Ectodermal cell (in vitro differentiated cells): ENCODE data around the gene PDLIM3.

Source experiments
- H3K27ac ChIP-seq: 2 replicates; pipeline ENCODE4 v1.7.0; 2013; ENCODE audit warnings: mild to moderate bottlenecking, low read depth, low read length; ENCODE audit not compliant: insufficient read depth, poor library complexity, severe bottlenecking
- H3K27me3 ChIP-seq: 2 replicates; pipeline ENCODE4 v1.7.0; 2013; ENCODE audit warnings: mild to moderate bottlenecking, low read length; ENCODE audit not compliant: insufficient read depth, control insufficient read depth, poor library complexity, severe bottlenecking
- H3K36me3 ChIP-seq: one replicate; pipeline ENCODE4 v1.7.0; 2013; ENCODE audit warnings: low read length; ENCODE audit not compliant: control insufficient read depth, insufficient read depth
- H3K4me1 ChIP-seq: one replicate; pipeline ENCODE4 v1.7.0; 2013; ENCODE audit warnings: low read length; ENCODE audit not compliant: control insufficient read depth, insufficient read depth
- H3K4me3 ChIP-seq: 2 replicates; pipeline ENCODE4 v1.7.0; 2013; ENCODE audit warnings: low read depth, low read length, control low read depth; ENCODE audit not compliant: insufficient read depth
- H3K9me3 ChIP-seq: 2 replicates; pipeline ENCODE4 v1.7.0; 2013; ENCODE audit warnings: mild to moderate bottlenecking, low read length, moderate library complexity; ENCODE audit not compliant: control insufficient read depth
- WGBS, 2 experiments: methylation state at CpG; one replicate each; pipeline ENCODE4 v1.1.7; 2013; ENCODE audit warnings: missing lambda C conversion rate in 2 of 2; 5-methylcytosine and 5-hydroxymethylcytosine counted together

PDLIM3 gene

DNA sequence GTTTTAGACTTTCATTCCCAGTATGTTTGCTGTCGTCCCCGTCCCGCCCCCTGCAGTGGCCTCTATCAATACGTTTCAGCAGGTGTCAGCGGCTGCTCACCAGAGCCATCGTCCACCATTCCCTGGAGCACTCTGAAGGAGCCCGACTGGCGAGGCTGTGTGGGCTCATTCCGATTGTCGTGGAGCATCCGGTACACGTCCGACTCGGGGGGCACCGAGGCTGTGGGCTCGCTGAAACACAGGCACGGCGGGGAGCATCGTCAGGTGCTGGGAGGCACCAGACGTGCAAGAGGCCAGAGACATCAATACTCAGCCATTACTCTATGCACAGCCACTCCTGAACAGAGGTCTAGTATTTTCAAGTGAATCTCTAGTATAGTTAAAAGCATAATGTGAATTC, 28.9 kb downstream of the PDLIM3 start:
- Histone ChIP-seq H3K27me3 (no peaks in the 10 kb centered on the region), H3K4me1 (no peaks in the 10 kb centered on the region), H3K27ac (no peak overlapping the region), H3K9me3 (no peaks in the 10 kb centered on the region), H3K36me3 (no peaks in the 10 kb centered on the region), H3K4me3 (no peak overlapping the region)
- WGBS, 2 experiments, result 89 to 90% methylated on average over 19 to 20 of the region's 20 CpGs

DNA sequence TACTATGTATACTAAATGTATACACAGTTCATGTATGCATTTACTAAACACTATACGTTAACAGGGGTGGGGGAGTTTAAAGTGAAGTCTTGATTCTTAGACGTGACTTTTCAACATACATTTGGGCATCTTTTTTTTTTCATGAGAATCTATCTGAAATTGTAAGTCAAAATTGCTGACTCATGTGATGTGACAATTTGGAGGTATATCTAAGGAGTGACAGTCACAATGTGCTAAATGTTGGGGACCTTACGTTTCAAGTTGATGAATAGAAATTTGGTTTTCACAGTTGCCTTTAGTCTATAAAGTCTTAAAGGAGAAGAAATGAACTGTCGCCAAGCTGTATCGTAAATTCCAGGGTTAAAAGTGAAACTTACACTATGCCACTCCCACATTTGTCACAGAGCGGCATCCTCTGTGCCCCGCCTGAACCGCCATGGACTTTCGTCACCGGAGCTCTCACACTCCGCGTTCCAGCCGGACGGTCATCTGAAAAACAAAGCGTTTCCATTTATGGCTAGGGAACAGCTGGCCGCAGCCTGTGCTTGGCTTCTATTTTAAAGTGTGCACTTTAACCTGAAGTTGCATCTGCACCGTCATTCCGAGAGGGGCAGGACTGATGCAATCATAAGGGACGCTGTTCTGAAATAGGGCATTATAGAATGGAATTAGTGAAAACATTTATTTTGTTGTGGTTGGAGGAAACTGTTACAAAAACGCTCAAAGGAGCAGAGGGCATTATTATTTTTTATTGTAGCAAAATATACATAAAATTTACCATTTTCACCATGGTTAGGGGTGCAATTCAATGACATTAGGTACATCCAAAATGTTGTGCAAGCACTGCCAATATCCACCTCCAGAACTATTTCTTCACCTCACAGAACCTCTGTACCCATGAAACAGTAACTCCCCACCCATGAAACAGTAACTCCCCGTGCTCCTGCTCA, 30.9 kb downstream of the PDLIM3 start:
- 95 to 96% methylated on average over 19 to 20 of the region's 21 CpGs for WGBS, 2 experiments
- H3K4me3 ChIP-seq, result no peak overlapping the region
- no peak overlapping the region for H3K27ac ChIP-seq
- H3K4me1 ChIP-seq, result no peaks in the 10 kb centered on the region
- H3K36me3 ChIP-seq, result no peaks in the 10 kb centered on the region
- no peaks in the 10 kb centered on the region for H3K9me3 ChIP-seq
- no peaks in the 10 kb centered on the region for H3K27me3 ChIP-seq

DNA sequence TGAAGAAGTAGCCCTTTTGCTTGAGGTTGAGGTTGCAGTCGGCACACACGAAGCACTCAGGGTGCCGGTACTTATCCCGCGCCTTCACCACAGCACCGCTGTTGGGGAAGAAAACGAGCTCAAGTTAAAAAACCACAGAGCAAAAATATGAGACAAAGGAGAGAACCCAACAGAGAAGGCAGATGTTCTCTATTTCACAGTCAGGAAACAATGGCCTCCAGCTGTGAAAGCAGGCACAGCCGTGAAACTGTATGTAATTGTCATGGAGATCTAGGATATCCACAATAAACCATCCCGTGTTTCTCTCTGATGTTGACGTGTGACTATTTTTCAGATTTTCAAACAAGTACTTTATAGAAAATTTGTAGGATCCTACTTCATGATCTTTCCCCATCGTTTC, 32.9 kb downstream of the PDLIM3 start:
- no peaks in the 10 kb centered on the region for H3K27me3 ChIP-seq
- 71 to 75% methylated on average over 11 of the region's 11 CpGs for WGBS, 2 experiments

DNA sequence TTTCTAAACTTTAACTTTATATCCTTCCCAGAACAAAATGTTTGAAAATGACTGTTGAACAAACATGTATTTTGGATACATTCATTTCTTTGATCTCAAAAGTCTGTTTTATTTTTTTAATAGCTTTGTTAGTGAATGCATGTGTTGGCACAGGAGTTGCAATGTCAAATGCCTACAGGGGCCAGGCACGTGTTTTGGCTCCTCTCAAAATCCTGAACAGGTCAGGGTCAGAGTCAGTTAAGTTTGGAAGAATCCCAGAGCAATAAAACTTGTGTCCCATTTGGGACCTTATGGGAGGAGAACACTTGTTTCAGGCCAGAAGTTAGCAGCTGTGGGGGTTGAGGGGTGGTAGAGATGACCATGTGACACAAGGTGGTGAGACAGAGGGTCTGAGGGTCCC, 34.7 kb downstream of the PDLIM3 start:
- no peak overlapping the region for H3K27ac ChIP-seq
- WGBS, 2 experiments, result 96 to 97% methylated on average over 1 of the region's 1 CpG
- H3K36me3 ChIP-seq, result no peaks in the 10 kb centered on the region
- no peaks in the 10 kb centered on the region for H3K27me3 ChIP-seq
- H3K9me3 ChIP-seq, result no peaks in the 10 kb centered on the region
- H3K4me1 ChIP-seq, result no peaks in the 10 kb centered on the region
- H3K4me3 ChIP-seq, result no peak overlapping the region

More for the DNA sequence above, 32.9 kb downstream of the PDLIM3 start:
- Histone ChIP-seq H3K36me3 (no peaks in the 10 kb centered on the region), H3K27ac (no peak overlapping the region), H3K4me1 (no peaks in the 10 kb centered on the region), H3K9me3 (no peaks in the 10 kb centered on the region), H3K4me3 (no peak overlapping the region)

DNA sequence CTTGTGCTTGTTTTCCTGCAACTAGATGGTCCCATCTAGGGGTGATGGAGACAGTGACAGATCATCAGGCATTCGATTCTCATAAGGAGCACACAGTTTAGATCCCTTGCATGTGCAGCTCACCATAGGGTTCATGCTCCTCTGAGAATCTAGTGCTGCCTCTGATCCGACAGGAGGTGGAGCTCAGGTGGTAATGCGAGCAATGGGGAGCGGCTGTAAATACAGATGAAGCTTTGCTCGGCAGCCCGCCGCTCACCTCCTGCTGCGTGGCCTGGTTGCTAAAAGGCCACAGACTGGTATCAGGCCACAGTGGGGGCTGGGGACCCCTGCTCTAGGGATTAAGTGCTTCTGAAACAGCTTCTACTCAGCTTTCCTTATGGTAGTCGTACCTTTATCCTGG, 35.3 kb downstream of the PDLIM3 start:
- 94% methylated on average over 9 of the region's 9 CpGs for WGBS, 2 experiments
- no peaks in the 10 kb centered on the region for H3K9me3 ChIP-seq
- H3K36me3 ChIP-seq, result no peaks in the 10 kb centered on the region
- no peak overlapping the region for H3K27ac ChIP-seq
- H3K4me3 ChIP-seq, result no peak overlapping the region
- H3K4me1 ChIP-seq, result no peaks in the 10 kb centered on the region
- no peaks in the 10 kb centered on the region for H3K27me3 ChIP-seq

DNA sequence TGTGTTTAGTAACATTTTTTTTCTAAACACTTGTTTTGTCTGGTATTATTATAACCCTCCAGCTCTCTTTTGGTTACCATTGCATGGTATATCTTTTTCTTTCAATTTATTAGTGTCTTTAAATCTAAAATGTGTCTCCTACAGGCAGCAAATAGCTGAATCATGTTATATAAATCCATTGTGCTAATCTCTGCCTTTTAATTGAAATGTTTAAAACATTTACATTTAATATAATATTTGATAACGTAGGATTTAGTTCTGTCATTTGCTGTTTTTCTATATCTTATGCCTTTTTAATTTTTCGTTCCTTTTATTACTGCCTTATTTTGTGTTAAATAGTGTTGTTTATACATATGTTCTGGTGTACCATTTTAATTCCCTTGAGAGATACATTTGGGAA, 46.7 kb downstream of the PDLIM3 start:
- H3K36me3 ChIP-seq, result no peaks in the 10 kb centered on the region
- H3K9me3 ChIP-seq, result no peaks in the 10 kb centered on the region
- no CpG with 5 or more reads among the region's 2 CpGs for WGBS, 2 experiments
- H3K4me1 ChIP-seq, result no peaks in the 10 kb centered on the region
- H3K4me3 ChIP-seq, result no peak overlapping the region
- H3K27me3 ChIP-seq, result peaks cover 2% of the 10 kb centered on the region
- H3K27ac ChIP-seq, result no peak overlapping the region

DNA sequence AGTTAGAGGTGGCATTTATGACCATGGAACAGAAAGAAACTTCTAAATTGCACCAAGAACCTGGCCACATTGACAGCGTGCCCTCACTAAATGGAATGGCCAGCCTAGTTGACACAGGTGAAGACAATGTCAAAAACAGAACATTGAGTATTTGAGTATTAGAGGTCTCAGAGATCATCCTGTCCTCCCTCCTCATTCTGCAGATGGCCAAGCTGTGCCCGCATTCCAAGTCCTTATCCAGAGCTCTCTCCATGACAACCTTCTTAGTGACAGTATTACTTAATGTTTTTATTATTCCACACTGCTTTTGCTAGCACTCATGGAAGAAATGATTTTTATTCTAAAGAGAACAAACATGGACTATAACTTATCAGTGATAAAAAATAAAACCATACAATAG, 53.9 kb downstream of the PDLIM3 start:
- H3K9me3 ChIP-seq, result no peaks in the 10 kb centered on the region
- H3K4me1 ChIP-seq, result no peaks in the 10 kb centered on the region
- H3K36me3 ChIP-seq, result no peaks in the 10 kb centered on the region
- no peak overlapping the region for H3K4me3 ChIP-seq
- peaks cover 6% of the 10 kb centered on the region for H3K27me3 ChIP-seq
- no peak overlapping the region for H3K27ac ChIP-seq
- 82 to 91% methylated on average over 2 of the region's 2 CpGs for WGBS, 2 experiments

DNA sequence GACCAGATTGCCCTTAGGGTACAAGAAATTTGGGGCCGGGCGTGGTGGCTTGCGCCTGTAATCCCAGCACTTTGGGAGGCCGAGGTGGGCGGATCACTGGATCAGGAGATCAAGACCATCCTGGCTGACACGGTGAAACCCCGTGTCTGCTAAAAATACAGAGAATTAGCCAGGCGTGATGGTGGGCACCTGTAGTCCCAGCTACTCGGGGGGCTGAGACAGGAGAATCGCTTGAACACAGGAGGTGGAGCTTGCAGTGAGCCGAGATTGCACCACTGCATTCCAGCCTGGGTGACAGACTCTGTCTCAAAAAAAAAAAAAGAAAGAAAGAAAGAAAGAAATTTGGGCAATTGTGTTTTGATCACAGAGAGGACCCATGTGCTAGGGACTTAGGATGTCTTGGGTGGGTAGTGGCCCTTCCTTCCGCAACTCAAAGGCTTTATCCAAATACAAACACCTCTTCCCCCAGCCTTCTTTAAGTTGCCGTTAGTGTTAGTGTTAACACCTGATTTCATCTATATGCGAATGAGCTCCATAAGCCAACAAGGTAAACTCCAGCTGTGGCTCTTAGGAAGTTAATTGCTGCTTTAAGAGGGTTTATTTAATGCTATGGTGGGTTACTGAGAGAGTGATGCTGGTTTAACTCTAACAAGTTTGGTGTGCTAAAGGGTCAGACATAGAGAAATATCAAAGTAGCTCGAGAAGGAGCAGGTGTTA, 55.1 kb downstream of the PDLIM3 start:
- H3K4me3 ChIP-seq, result no peak overlapping the region
- H3K36me3 ChIP-seq, result no peaks in the 10 kb centered on the region
- H3K27ac ChIP-seq, result no peak overlapping the region
- WGBS, 2 experiments, result 59 to 60% methylated on average over 15 of the region's 15 CpGs
- H3K27me3 ChIP-seq, result peaks cover 6% of the 10 kb centered on the region
- no peaks in the 10 kb centered on the region for H3K9me3 ChIP-seq
- no peaks in the 10 kb centered on the region for H3K4me1 ChIP-seq

DNA sequence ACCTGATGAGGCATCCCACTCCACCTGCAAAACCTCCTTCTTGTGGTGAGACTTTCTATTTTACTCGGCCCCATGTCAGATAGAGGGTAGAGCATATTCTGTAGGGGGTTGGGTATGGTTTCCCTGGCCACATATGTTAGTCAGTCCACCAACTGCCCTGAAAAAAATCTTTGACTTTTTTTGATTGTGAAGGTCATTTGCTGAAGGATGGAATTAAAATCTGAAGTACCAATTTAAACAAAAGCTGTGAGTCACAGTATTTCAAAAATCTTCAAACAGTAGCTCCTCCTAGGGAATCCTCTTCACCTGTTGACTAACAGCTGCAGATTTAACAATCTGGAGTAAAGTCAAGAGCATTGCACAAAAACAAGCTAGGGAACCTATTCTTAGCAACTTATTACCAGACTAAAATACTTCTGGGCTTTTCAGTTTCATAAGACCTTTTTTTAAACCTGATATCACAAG, 55.8 kb downstream of the PDLIM3 start:
- peaks cover 6% of the 10 kb centered on the region for H3K27me3 ChIP-seq
- no peak overlapping the region for H3K27ac ChIP-seq
- H3K4me1 ChIP-seq, result no peaks in the 10 kb centered on the region
- no peaks in the 10 kb centered on the region for H3K36me3 ChIP-seq
- H3K4me3 ChIP-seq, result no peak overlapping the region
- 75 to 89% methylated on average over 1 of the region's 1 CpG for WGBS, 2 experiments
- H3K9me3 ChIP-seq, result no peaks in the 10 kb centered on the region

DNA sequence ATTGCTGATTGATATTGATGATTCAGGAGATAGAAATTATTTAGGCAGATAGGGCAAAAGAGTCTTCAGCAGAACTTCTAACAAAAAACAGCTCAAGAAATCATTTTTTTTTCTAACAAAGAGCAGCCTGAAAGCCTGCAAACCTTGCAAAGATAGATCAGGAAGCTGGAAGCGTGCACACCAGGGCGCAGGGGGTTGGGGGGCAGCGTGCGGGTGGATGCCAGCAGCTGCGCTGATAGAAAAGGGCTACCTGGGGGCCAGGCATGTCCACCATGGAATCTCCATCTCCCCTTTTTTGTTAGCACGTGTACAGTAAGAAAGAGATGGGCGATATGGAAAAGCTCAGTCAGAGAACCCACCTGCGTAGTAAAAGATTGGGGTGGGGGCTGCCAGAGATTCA, 62.1 kb downstream of the PDLIM3 start:
- Histone ChIP-seq H3K9me3 (no peaks in the 10 kb centered on the region), H3K4me3 (no peak overlapping the region), H3K4me1 (no peaks in the 10 kb centered on the region), H3K27me3 (peaks cover 23% of the 10 kb centered on the region), H3K36me3 (no peaks in the 10 kb centered on the region), H3K27ac (no peak overlapping the region)
- 90 to 98% methylated on average over 8 of the region's 8 CpGs for WGBS, 2 experiments
